HEK293T (cell line): ENCODE measurements around the gene UPF2.

Source experiments
- CTCF ChIA-PET: fragments of 350-600 bp; formaldehyde crosslinking; extraction: SDS; loops from one replicate; lab custom pipeline; 2021; ENCODE audit warnings: antibody characterized with exemption, inconsistent platforms; lab: Yijun Ruan, JAX
- POLR2A ChIA-PET: fragments of 350-600 bp; formaldehyde crosslinking; extraction: SDS; loops from one replicate; lab custom pipeline; 2020; ENCODE audit warnings: antibody characterized with exemption, inconsistent platforms; lab: Yijun Ruan, JAX
- DNase-seq: peaks from one replicate; pipeline ENCODE4 v3.0.0; 2012; ENCODE audit warnings: mixed read lengths; ENCODE audit errors: extremely low spot score
- ARNT ChIP-seq: fragments of 450-650 bp; IDR thresholded peaks from 2 replicates; pipeline ENCODE4 v1.6.1; 2017; ENCODE audit warnings: mild to moderate bottlenecking
- BHLHE40 ChIP-seq: fragments of 450-650 bp; IDR thresholded peaks from 2 replicates; pipeline ENCODE4 v1.6.1; 2016; ENCODE audit warnings: mild to moderate bottlenecking, moderate library complexity, borderline replicate concordance
- CTBP1 ChIP-seq: fragments of 450-650 bp; IDR thresholded peaks from 2 replicates; pipeline ENCODE4 v1.6.1; 2016; ENCODE audit warnings: borderline replicate concordance
- ELF4 ChIP-seq: fragments of 450-650 bp; IDR thresholded peaks from 2 replicates; pipeline ENCODE4 v1.6.1; 2017; ENCODE audit warnings: antibody characterized with exemption
- FOXA1 ChIP-seq: fragments of 450-650 bp; IDR thresholded peaks from 2 replicates; pipeline ENCODE4 v1.6.1; 2016; ENCODE audit warnings: mild to moderate bottlenecking
- FOXK2 ChIP-seq: fragments of 450-650 bp; IDR thresholded peaks from 2 replicates; pipeline ENCODE4 v1.6.1; 2016; ENCODE audit warnings: mild to moderate bottlenecking
- FOXM1 ChIP-seq: fragments of 450-650 bp; IDR thresholded peaks from 2 replicates; pipeline ENCODE4 v1.6.1; 2017; ENCODE audit warnings: mild to moderate bottlenecking, borderline replicate concordance
- HDGF ChIP-seq: fragments of 450-650 bp; IDR thresholded peaks from 2 replicates; pipeline ENCODE4 v1.6.1; 2017; ENCODE audit warnings: antibody characterized with exemption, borderline replicate concordance
- L3MBTL2 ChIP-seq: fragments of 450-650 bp; conservative IDR thresholded peaks from 2 replicates; pipeline ENCODE4 v1.6.1; 2016; ENCODE audit warnings: mild to moderate bottlenecking
- LEF1 ChIP-seq: fragments of 450-650 bp; IDR thresholded peaks from 2 replicates; pipeline ENCODE4 v1.6.1; 2017; ENCODE audit warnings: mild to moderate bottlenecking, borderline replicate concordance
- NFRKB ChIP-seq: fragments of 450-650 bp; IDR thresholded peaks from 2 replicates; pipeline ENCODE4 v1.6.1; 2016; ENCODE audit warnings: mild to moderate bottlenecking, moderate library complexity
- SP1 ChIP-seq: fragments of 450-650 bp; IDR thresholded peaks from 2 replicates; pipeline ENCODE4 v1.6.1; 2017
- SUZ12 ChIP-seq: fragments of 450-650 bp; IDR thresholded peaks from 2 replicates; pipeline ENCODE4 v1.6.1; 2016; ENCODE audit warnings: mild to moderate bottlenecking
- TARDBP ChIP-seq: fragments of 450-650 bp; IDR thresholded peaks from 2 replicates; pipeline ENCODE4 v1.6.1; 2016
- ZNF384 ChIP-seq: fragments of 450-650 bp; IDR thresholded peaks from 2 replicates; pipeline ENCODE4 v1.6.1; 2016
- TF ChIP-seq, protein P1 (sequence below): fragments of 450-650 bp; IDR thresholded peaks from 2 replicates; pipeline ENCODE4 v1.6.1; 2016

The UPF2 gene

DNA sequence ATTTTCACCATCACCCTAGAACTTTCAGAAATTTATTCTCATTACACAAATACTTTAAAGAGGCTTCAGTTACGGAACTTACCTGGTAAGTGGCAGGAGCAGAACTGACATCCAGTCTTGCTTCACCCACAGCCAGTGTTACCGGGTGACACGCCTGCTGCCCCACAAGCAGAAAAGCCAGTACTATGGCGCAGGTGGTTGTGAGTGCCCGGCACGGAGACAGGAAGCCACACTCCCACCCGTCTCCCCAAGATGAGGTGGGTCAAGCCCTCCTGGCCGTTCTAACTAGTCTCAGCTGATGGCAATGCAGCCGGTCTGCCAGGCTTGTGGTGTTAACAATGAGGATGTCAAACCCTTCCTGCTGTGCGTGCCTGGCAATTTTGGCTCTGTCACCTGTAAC, 132.5 kb downstream of the UPF2 start:
- CTCF ChIA-PET = interaction anchor here (1.0 kb wide), 1 partner anchor 14 kb away, joined by 3 read pairs; no protein-coding TSS in a partner anchor
- no peak for DNase-seq

DNA sequence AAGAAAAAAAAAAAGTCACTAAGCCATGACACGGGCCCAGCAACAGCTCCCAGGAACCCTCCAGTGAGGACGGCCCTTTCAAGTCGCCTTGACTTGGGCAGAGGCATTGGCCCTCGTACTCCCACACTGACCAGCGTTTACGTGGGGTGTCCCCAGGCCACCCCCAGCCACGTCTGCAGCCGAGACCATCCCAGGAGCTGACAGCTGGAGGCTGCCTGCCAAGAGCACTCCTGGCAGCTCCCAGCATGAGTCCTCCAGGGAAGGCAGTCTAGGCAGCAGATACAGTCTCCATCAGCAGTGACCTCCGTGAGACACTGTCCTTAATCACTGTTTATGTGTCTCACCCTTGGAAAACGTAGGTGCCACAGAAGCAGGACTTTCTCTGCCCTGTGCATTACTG, 133.0 kb downstream of the UPF2 start:
- TF ChIP-seq FOXK2 (no peak), FOXM1 (no peak), CTBP1 (no peak), SUZ12 (no peak), ZNF384 (no peak), BHLHE40 (no peak), L3MBTL2 (no peak), ELF4 (no peak), TARDBP (no peak), LEF1 (no peak), FOXA1 (no peak), HDGF (no peak), SP1 (no peak), NFRKB (no peak), ARNT (no peak)
- TF ChIP-seq, protein P1, sequence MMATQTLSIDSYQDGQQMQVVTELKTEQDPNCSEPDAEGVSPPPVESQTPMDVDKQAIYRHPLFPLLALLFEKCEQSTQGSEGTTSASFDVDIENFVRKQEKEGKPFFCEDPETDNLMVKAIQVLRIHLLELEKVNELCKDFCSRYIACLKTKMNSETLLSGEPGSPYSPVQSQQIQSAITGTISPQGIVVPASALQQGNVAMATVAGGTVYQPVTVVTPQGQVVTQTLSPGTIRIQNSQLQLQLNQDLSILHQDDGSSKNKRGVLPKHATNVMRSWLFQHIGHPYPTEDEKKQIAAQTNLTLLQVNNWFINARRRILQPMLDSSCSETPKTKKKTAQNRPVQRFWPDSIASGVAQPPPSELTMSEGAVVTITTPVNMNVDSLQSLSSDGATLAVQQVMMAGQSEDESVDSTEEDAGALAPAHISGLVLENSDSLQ = no peak
- ChIA-PET POLR2A (no interaction called here), CTCF (interaction anchor here (1.0 kb wide), 1 partner anchor 13 kb away, joined by 3 read pairs; no protein-coding TSS in a partner anchor)

More for the DNA sequence above, 132.5 kb downstream of the UPF2 start:
- POLR2A ChIA-PET = no interaction called here
- TF ChIP-seq FOXA1 (no peak), ZNF384 (no peak), BHLHE40 (no peak), ARNT (no peak), L3MBTL2 (no peak), SP1 (no peak), TARDBP (no peak), FOXM1 (no peak), FOXK2 (no peak), ELF4 (no peak), NFRKB (no peak), CTBP1 (no peak), HDGF (no peak), SUZ12 (no peak)
- TF ChIP-seq, protein P1 = no peak

DNA sequence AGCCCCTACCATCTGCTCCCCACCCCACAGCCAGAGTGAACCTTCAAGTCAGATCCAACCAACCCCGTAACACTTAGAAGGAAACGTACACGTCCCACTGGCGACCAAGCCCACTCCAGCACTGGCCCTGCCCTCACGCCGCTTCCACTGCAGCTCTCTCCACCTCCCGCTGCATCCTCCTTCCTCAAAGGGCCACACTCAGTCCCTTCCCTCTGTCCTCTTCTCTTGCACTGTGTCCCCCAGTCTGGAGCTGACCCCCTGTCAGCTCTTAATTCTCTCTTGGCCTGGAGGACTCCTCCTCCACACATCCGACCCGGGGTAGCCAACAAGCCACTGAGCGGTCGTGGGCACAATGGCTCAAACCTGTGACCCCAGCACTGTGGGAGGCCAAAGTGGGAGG, 133.6 kb downstream of the UPF2 start:
- CTCF ChIA-PET = interaction anchor here (1.0 kb wide), 1 partner anchor 12 kb away, joined by 3 read pairs; no protein-coding TSS in a partner anchor
- no peak for TF ChIP-seq HDGF
- no peak for TF ChIP-seq FOXM1
- no peak for TF ChIP-seq L3MBTL2
- no peak for TF ChIP-seq ZNF384
- no peak for TF ChIP-seq CTBP1
- POLR2A ChIA-PET = no interaction called here
- no peak for DNase-seq

More for the DNA sequence above, 133.0 kb downstream of the UPF2 start:
- DNase-seq = no peak

DNA sequence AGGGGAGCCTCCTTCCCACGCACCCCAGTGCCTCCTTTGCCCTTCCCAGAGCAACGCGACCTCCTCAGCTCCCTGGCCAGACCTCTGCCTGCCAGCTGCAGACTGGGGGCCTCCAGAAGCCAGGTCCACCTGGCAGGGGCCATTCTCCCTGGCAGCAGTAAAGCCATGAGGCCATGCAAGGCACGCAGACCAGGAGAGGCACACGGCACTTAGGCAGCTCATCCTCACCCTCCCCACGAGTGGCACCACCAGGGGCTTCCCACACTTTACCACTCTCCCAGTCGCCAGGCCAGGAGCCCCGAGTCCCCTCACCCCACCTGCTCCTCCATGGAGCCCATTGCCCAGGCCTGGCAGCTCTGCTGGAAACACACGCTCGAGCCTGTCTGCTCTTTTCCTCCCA, 134.1 kb downstream of the UPF2 start:
- POLR2A ChIA-PET = no interaction called here

DNA sequence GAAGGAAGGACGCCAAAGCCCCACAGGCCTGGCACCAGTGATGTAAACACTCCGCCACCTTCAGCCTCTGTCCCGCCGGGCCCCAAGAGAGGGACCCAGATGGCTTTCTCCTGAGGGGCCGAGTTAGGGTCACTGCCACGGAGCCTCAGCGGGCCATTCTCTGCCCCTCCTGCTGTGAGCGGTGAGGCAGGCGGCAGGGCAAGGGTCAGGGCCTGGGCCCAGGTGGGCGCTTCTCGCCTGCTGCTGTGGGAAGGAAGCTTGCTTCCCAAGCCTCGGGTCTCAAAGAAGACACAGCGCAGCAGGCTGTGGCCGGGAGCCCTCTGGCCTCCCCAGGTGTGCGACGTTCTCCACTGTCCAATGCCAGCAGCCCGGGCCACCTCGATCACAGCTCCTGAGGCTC, 134.7 kb downstream of the UPF2 start:
- no peak for DNase-seq
- CTCF ChIA-PET = no interaction called here
- POLR2A ChIA-PET = no interaction called here

More for the DNA sequence above, 134.1 kb downstream of the UPF2 start:
- CTCF ChIA-PET = no interaction called here
- no peak for DNase-seq
- no peak for TF ChIP-seq LEF1
- no peak for TF ChIP-seq HDGF
- TF ChIP-seq ARNT = no peak
- TF ChIP-seq FOXM1 = no peak
- TF ChIP-seq FOXA1 = no peak
- no peak for TF ChIP-seq TARDBP
- no peak for TF ChIP-seq BHLHE40
- TF ChIP-seq ELF4 = no peak
- no peak for TF ChIP-seq SP1
- TF ChIP-seq ZNF384 = no peak
- TF ChIP-seq FOXK2 = no peak
- TF ChIP-seq CTBP1 = no peak
- TF ChIP-seq, protein P1 = no peak
- no peak for TF ChIP-seq NFRKB
- no peak for TF ChIP-seq L3MBTL2
- TF ChIP-seq SUZ12 = no peak

DNA sequence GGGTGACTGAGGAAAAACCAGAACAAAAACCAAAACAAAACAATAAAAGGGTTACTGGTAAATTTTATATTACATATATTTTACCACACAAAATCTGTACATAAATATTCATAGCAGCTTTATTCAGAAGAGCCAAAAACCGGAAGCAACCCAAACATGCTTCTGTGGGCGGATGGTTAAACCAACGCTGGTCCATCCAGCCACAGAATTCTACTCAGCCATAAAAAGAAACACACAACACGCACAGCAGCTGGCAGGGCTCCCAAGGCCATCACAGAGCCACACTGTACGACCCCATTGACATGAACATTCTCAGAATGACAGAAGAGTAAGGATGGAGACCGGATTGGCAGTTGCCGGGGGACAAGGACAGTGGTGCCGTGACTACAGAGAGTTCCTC, 135.9 kb downstream of the UPF2 start:
- TF ChIP-seq CTBP1 (no peak), FOXM1 (no peak), HDGF (no peak), SUZ12 (no peak), FOXK2 (no peak), BHLHE40 (no peak), ARNT (no peak), TARDBP (no peak), NFRKB (no peak), LEF1 (no peak), ZNF384 (no peak), ELF4 (no peak), SP1 (no peak), L3MBTL2 (no peak), FOXA1 (no peak)
- TF ChIP-seq, protein P1 = no peak
- no peak for DNase-seq
- ChIA-PET CTCF (interaction anchor here (0.6 to 0.7 kb wide), 2 partner anchors 29 to 39 kb away, joined by 3 read pairs; no protein-coding TSS in a partner anchor), POLR2A (no interaction called here)

More for the DNA sequence above, 134.7 kb downstream of the UPF2 start:
- TF ChIP-seq TARDBP (no peak), SP1 (no peak), SUZ12 (no peak), CTBP1 (no peak), FOXM1 (no peak), FOXA1 (no peak), ELF4 (no peak), ZNF384 (no peak)
